Posterior cingulate gyrus (tissue), 11 donors: ENCODE data around the gene NME5.

Experiments used
- DNase-seq, 10 donors: peaks; one replicate each; pipeline versions ENCODE4 v3.0.0 to v3.0.0-alpha.2; 2020 to 2021; ENCODE audit warnings: mixed read lengths in 3 of 10
- intact Hi-C: fragments of 100-400 bp; cut with DNase I; formaldehyde crosslinking; loops from one replicate; pipeline ENCODE4 v1.15.1; 2023

Gene NME5

GRCh38 chr5:138141734-138142133, 2.5 kb upstream of the NME5 start:
- intact Hi-C loops, result no loop called here
- DNase-seq, result no peak

- intact Hi-C loops, result no loop called here
- DNase-seq, result no peak
Measured at GRCh38 chr5:138140268-138140667, 1.0 kb upstream of the NME5 start.

DNA sequence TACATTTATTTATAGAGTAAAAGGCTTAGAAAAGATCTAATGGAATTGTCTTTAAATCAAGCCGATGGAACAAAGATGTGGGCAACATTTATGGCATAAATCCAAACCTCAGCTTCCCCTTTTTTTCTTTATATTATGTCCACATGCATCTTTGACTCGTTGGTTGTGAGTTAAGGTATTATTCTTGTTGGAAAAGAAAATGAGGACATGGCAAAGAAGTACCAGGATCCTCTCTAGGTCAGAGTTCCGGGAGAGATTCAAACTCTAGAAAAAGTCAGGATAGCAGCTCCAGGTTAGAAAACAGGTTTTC, 508 bp upstream of the NME5 start:
- no peak for DNase-seq
- intact Hi-C loops, result no loop called here

DNA sequence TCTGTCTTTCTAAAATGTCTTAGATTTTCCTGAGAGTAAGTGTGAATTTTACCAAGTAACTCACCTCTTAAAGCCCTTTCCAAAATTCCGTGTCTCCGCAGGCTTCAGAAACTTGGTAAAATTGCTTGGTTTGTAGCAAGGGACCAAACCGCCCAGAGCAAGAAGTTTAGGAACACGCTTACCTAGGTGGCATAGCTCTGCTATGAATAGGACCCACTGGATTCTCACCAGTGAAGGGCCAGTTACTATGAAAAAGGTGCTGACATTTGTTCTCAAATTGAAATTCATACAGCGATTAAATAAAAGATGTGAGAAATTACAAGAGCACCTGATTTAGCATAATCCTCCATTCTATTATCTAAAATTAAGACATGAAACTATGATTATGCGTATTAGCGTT, 6.7 kb downstream of the NME5 start:
- no peak for DNase-seq
- intact Hi-C loops, result no loop called here

DNA sequence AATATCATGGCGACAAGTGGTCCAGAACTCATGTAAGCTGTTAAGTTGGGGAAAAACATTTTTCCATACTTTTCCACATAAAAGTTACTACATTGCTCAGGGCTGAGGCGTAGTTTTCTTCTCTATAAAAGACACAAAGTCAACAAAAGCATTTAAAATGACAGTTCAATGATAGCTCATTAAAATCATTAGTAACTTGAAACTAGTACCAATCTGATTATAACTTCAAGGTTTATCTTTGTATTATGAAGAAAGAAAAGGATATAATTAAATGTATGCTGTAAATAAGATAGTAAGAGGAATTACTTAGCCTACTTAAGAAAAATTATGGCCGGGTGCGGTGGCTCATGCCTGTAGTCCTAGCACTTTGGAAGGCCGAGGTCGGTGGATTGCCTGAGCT, 9.9 kb downstream of the NME5 start:
- intact Hi-C loops, result no loop called here
- no peak for DNase-seq

DNA sequence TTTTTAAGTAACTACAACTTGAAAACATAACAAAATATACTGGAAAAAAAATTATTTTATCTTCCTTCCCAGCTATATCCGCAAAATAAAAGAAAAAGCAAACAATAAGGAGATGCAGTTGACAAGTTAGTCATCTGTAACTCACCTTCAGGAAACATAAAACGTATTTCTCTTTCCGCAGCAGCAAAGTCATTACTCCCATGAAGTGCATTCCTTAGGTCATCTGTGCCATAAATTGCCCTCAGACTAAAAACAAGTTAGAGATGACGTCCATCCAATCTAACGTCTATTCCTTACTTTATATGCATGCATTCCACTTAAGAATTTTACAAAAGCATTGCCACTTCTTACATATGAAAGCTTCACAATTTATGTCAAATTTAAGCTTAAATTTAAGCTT, 10.9 kb downstream of the NME5 start:
- intact Hi-C loops, result no loop called here
- DNase-seq, result no peak

DNA sequence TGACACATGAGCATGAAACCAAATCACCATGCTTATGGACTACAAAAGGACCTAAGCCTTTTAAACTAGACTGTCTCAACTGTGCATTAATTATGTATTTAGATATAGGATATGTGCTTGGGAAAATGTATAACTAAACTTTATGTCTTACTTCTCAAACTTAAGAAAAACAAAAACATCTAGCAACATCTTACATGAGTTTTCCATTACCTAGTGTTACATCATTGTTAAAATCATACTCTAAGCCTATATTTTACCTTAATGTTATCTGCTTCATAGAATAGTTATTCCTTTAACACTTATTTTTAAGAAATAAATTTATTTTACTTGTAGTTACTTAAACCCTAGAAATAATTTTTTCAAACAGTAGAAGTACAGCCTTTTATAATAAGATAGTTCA, 24.0 kb downstream of the NME5 start:
- no peak for DNase-seq
- intact Hi-C loops, result no loop called here

DNA sequence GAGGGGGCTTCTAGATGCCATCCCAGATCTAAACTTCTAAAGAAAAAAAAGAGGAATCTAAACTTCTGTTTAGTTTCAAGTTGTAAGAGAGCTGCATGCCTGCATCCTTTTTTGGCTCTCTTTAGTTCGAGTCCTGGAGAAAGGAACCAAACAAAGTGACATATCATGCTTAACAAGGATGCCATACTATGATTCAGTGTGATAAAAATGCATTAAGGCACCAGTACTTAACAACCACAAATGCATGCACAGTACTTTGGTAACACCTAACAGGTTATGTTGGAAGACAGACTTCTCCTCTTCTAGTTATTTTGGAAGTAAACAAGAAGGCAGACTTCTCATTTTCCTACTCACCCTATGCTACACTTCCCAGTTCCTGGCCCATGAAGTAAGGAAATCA, 27.3 kb downstream of the NME5 start:
- intact Hi-C loops, result no loop called here
- DNase-seq, result no peak

DNA sequence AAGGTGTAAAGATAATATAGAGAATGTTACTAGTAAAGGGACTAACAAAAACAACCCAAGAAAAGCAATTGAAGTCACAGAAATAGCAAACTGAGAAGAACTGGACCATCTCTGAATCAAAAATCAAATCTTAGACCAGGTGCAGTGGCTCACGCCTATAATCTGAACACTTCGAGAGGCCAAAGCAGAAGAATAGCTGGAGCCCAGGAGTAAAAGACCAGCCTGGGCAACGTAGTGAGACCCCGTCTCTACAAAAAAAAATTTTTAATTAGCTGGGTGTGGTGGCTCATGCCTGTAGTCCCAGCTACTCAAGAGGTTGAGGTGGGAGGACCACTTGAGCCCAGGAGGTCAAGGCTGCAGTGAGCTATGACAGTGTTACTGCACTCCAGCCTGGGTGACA, 28.0 kb downstream of the NME5 start:
- DNase-seq, result no peak
- intact Hi-C loops, result no loop called here

GRCh38 chr5:138110266-138110963, 28.8 kb downstream of the NME5 start:
- no peak for DNase-seq
- intact Hi-C loops, result no loop called here

- DNase-seq, result no peak
- intact Hi-C loops, result no loop called here
Measured at GRCh38 chr5:138109463-138110265, 29.6 kb downstream of the NME5 start.

DNA sequence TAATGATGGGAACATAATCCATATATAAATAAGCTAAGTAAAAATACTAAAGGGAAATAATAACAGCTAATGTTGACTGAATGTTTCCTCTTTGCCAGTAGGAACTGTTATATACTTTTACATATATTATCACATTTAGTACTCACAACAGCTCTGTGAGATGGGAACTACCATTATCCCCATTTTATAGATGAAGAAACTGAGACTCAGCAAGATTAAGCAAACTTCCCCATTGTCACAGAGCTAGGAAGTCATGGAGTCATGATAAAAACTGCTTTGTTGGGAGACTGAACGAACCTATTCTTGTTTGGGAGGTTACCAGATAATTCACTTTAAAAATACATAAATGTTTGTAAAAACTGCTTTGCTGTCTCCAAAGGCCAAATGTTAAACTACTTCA, 32.0 kb downstream of the NME5 start:
- intact Hi-C loops, result no loop called here

GRCh38 chr5:138105709-138106108, 33.5 kb downstream of the NME5 start:
- intact Hi-C loops, result no loop called here
- no peak for DNase-seq

More for the DNA sequence above, 32.0 kb downstream of the NME5 start:
- DNase-seq, result no peak

DNA sequence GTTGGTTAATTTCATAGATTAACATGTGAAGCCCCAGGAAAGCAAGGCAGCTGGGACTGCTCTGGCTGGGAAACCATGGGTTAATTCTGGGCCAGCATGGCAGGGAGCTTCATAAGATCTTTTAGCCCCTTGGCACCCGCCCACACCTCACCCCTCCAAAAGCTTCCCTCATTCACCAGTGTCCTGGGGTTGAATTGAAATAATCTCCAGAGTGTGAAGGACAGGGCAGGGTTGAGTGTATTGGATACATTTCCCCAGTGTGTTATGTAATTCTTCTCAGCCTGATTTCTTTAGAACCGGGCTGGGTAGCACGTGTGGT, 36.0 kb downstream of the NME5 start:
- intact Hi-C loops, result no loop called here

DNA sequence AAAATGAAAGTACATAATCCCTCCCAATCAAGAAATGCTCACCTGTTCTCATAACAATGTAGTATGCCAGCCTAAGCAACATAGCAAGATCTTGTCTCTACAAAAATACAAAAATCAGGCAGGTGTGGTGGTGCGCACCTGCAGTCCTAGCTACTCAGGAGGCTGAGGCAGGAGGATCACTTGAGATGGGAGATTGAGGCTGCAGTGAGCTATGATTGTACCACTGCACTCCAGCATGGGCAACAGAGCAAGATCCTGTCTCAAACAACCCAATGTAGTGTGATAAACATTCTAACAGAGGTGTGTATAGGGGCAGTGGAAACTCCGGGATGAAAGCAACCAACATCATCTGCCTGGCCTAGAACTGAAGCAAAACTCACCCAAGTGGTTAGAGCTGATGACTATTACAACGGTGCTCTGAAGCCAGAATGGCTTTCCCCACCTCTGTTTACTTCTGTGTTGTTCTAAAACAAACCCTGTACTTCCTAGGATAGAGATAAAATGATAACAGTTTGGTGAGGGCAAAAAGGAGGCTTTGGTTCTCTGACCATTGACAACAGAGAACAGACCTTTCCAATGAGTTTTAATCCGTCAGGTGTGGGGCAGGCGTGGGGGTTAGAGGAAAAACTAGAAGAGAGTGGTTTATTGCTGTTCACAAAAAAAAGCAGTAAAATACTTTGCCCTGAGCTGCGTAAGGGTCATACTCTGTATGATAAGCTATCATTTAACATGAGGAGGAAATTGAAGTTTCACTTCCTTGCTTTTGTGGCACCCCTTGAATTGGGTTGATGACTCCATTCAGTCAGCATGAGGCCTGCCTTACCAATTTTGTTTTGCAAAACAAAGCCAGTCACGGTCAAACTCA, 36.5 kb downstream of the NME5 start:
- no peak for DNase-seq
- intact Hi-C loops, result no loop called here

More for the DNA sequence above, 36.0 kb downstream of the NME5 start:
- DNase-seq, result no peak

DNA sequence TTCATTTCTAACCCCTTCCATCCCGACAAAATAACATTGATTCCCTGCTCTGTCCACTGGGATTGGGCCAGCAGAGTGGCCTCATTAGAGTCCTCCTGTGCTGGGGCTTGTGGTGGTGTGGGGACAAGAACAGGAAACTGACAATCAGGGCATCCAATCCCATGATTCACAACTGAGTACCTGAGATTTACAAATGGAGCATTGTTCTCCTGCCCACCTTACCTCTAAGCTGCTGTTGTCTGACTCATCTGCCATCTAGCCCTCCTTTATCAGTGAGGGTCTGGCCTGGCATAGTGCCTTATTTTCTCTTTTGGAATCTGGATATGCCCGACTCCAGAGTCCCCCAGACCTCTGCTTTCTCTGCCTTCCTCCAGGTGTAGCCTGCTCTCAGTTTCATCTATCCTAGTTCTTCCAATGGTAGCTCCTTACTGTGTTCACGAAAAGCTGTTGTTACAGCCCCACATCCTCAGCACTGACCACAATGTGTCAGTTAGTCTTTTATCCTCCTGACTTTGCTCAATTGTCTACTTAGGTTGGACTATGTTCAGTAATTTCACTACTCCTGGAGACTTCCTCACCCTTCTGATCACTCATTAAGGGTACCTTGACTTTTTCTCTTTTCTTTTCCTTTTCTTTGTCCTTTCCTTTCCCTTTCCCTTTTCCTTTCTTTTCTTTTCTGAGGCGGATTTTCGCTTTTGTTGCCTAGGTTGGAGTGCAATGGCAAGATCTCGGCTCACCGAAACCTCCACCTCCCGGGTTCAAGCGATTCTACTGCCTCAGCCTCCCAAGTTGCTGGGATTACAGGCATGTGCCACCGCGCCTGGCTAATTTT, 42.0 kb downstream of the NME5 start:
- no peak for DNase-seq
- intact Hi-C loops, result no loop called here

- intact Hi-C loops, result no loop called here
Measured at GRCh38 chr5:138096363-138096762, 42.9 kb downstream of the NME5 start.

DNA sequence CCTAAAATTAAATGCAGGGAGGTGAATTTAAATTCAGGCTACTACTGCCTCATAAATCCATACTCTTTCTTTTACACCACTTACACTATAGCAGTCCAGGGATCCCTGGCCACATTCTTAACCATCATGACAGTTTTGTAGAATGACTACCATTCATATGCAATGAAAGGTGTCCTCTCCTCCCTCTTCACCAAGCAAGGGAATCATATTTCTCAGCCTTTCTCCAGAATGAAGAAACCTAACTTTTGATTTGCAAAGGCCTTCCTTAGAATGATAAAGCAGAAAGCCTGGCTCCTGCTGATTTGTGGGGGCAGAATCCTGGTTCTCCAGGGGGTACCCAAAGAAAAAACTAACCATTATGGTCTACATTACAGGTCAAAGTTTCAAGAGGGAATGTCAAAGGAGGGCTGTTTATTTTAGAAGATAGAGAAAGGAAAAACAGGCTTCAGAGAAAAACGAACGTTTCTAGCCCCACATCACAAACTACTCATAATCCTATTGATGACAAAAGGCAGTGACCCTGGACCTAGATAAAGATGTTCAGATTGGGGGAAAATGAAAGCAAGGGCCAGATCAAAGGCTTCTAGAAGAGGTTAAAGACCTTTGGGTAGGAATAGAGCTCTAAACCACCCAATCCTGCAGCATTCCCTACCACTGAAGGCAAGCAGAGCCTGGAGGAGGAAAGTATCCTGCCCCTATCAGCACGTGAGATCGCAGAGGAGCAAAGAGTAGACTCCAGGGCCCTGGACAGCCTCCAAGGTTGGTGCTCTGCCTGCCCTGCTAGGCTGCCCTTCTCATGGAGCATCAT, 43.9 kb downstream of the NME5 start:
- intact Hi-C loops, result no loop called here
- no peak for DNase-seq

More at GRCh38 chr5:138096363-138096762, 42.9 kb downstream of the NME5 start:
- DNase-seq, result no peak

DNA sequence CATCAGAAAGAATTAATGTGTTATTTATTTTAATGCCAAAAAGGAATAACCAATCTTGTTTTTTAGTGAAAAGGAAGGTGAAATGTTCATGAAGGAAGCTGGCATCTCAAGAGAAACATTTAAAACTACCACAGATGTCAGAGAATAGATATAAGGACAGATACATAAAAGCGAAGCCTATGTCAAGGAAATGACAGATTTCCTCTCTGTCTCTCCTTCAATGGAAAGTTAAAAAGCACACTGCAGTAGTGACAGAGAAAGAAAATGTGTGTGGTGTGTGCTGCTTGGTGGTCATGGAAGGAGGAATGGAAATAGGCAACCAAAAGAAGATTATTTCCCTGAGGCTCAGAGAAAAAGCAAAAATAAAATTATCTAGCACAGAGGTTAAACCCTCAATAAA, 46.2 kb downstream of the NME5 start:
- intact Hi-C loops, result no loop called here
- no peak for DNase-seq

GRCh38 chr5:138092301-138092700, 46.9 kb downstream of the NME5 start:
- no peak for DNase-seq
- intact Hi-C loops, result no loop called here
